GM12874 (cell line): ENCODE results near the gene FASTKD2.
A peak's percentile ranks its signal among the peaks of the same experiment; 100 is the strongest.

Source experiments
- CTCF ChIP-seq: IDR thresholded peaks from 2 replicates; pipeline ENCODE4 v1.5.1; 2011; ENCODE audit warnings: low read depth, mild to moderate bottlenecking, control low read depth, low read length, moderate library complexity; ENCODE audit not compliant: insufficient read depth

FASTKD2 gene

GRCh38 chr2:206792645-206793044, 27.2 kb downstream of the FASTKD2 start:
- TF ChIP-seq CTCF: no peak

GRCh38 chr2:206797376-206797775, 32.0 kb downstream of the FASTKD2 start:
- no peak for TF ChIP-seq CTCF

GRCh38 chr2:206798000-206798399, 32.6 kb downstream of the FASTKD2 start:
- TF ChIP-seq CTCF: no peak

- no peak for TF ChIP-seq CTCF
These were observed 33.7 kb downstream of the FASTKD2 start for GRCh38 chr2:206799083-206799482.

- TF ChIP-seq CTCF: peak; percentile 66
These were observed 35.4 kb downstream of the FASTKD2 start for GRCh38 chr2:206800506-206801417.

GRCh38 chr2:206801418-206802189, 36.2 kb downstream of the FASTKD2 start:
- no peak for TF ChIP-seq CTCF
